GM20000 (cell line): ENCODE data around the gene MEGF6.

Experiments
- DNase-seq: peaks from one replicate; pipeline ENCODE4 v3.0.0; 2012; ENCODE audit warnings: low spot score
- TF ChIP-seq, protein P1 (sequence below): IDR thresholded peaks from 2 replicates; pipeline ENCODE4 v1.5.1; 2012; ENCODE audit warnings: mild to moderate bottlenecking, control low read depth; ENCODE audit errors: extremely low read depth, missing control alignments

The MEGF6 gene

DNA sequence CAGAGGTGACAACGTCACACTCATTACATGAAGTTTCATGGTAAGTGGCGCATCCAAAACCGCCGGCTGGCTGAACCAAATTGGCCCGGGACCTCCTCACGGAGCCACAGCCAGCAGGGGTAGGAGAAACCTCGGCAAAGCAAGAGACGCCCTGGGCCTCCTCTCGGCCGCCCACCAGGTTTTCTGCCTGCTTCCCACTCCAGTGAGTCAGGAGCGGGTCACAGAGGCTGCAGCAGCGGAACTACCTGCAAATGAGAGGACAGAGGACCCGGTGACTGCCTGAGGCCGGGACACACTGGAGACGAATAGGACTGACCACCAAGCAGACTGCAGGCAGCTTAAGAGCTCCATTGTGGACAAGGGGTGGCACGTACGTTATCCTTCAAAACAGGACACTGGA, 55.0 kb downstream of the MEGF6 start:
- TF ChIP-seq, protein P1, sequence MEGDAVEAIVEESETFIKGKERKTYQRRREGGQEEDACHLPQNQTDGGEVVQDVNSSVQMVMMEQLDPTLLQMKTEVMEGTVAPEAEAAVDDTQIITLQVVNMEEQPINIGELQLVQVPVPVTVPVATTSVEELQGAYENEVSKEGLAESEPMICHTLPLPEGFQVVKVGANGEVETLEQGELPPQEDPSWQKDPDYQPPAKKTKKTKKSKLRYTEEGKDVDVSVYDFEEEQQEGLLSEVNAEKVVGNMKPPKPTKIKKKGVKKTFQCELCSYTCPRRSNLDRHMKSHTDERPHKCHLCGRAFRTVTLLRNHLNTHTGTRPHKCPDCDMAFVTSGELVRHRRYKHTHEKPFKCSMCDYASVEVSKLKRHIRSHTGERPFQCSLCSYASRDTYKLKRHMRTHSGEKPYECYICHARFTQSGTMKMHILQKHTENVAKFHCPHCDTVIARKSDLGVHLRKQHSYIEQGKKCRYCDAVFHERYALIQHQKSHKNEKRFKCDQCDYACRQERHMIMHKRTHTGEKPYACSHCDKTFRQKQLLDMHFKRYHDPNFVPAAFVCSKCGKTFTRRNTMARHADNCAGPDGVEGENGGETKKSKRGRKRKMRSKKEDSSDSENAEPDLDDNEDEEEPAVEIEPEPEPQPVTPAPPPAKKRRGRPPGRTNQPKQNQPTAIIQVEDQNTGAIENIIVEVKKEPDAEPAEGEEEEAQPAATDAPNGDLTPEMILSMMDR = no peak
- no peak for DNase-seq

DNA sequence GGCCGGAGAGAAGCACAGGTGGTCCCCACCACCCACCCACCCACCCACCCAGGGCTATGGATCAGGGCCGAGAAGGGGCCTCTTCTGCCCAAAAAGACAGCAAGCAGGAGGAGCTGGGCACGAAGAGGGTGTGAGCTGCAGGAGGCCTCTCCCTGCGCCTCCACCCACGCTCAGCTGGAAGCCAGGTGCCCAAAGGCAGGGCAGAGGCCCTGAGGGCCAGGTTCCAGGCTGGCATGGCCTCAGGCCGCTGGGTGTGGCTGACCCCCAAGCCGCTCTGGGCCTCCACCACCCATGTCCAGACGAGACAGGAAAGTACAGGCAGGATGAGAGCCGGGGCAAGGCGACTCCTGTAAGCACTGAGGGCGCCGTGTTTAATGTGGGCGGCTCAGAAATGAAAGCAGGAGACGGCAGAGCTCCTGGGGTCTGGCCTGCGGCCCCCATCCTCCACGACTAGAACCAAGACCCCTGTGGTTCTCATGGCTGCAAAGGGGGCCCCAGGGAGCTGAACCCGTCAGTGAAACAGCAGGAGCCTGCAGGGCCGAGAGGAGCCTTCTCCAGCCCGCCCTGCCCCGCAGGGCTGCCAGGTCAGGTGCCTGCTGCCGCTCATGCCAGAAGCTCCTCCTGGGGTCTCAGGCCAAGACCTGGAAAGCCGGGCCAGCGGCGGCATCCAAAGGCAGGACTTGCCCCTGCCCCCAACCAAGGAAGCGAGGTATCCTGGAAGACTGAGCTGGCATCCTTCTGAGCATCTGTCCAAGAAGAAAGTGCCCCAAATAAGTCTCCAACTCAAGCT, 56.0 kb downstream of the MEGF6 start:
- DNase-seq = no peak
- TF ChIP-seq, protein P1 = no peak

DNA sequence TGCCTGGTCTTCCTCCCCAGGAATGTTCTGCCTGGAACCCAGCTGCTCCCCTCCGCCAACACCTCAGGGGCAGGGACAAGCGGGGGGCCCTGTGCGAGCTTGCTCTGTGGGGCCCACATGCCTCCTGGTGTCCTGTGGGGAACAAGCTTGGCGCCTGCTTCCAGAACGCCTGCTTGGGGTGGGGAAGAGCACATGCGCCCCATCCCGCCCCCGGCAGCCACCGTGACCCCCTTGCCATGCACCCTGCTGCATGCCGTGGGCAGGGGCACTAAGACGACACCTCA, 57.4 kb downstream of the MEGF6 start:
- DNase-seq = no peak
- TF ChIP-seq, protein P1 = no peak

DNA sequence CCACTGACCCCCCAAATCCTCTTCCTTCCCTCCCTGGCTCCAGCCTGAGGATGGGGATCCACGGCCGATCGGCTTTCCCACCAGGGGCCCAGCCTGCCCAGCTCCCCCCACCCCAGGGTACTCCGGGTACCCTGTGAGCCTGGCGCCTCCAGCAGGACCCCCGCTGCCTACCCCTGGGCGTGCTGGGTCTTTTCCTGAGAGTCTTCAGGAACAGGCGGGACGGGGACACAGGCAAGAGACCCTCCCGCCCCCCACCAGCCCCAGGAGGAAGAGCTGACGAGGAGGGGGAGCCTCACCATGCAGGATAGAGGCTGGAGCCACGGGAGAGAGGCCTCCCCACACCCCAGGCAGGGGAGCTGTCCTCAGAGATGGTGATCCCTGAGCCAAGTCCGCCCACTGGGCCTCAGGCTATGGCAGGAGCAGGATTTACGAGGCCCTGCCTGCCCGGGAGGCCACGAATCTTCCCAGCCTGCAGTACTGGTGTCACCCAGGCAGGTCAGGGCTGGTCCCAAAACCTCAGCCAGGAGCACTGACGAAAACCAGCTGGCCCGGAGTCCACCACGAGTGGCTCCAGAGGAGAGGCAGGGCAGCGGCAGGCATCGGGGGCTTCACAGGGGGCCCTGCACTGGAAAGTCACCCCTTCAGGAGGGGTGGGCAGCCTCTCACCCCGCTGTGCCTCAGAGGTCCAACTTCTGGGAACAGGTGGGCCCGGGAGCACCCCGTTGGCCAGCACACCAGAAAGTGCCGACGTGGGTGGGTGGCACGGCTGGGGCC, 58.0 kb downstream of the MEGF6 start:
- no peak for DNase-seq

DNA sequence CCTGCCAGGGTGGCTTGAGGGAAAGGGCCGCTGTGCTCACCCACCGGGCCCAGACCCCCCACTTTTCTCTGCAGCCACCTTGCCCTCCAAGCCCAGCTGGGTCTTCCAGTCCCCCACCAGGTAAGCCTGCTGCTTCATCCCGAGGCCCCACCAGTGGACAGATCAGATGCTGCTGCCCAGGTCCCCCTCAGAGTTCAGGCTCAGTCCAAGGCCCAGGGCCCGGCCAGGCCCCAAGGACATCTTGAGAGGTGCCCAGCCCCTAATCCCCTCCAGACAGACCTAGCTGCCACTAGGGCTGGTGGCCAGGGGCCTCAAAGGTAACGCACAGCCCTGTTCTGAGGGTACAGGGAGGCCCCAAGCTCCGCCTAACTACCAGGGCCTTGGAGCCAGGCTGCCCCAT, 58.6 kb downstream of the MEGF6 start:
- TF ChIP-seq, protein P1 = no peak
- DNase-seq = no peak

More for the DNA sequence above, 58.0 kb downstream of the MEGF6 start:
- TF ChIP-seq, protein P1 = no peak

DNA sequence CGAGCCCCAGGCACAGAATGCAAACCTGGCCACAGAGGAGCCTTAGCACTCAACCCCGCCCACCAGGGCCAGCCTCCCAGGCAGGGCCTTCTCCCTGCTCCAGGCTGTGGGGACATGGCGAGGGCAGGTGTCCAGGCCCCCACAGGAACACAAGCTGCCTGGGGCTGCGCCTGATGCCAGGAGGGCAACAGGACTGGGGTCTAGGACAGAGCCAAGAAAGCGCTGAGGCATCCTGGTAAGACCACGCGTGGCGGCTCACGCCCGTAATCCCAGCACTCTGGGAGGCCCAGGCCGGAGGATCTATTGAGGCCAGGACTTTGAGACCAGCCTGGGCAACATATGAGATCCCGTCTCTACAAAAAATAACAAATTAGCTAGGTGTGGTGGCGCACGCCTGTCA, 59.1 kb downstream of the MEGF6 start:
- TF ChIP-seq, protein P1 = no peak
- no peak for DNase-seq

DNA sequence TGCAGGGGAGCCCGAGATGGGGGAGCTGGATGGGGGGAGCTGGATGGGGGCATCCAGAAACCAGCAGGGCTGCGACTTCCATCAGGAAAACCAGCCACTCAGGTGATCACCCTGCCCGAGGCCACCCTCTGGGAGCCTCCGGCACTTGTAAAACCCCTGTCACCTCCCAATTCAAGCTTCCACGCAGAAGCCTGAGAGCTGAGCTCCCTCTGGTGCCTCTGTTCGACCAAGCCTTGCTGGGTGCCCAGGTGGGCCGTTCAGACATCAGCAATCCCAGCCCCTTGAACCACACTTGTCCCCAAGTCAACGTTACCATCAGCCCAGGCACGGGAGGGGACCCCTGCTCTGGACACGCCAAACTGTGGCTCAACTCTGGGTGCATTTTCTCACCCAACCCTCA, 59.6 kb downstream of the MEGF6 start:
- TF ChIP-seq, protein P1 = no peak
- no peak for DNase-seq
